Islet of Langerhans (tissue), 1 donor: Measurements from ENCODE around the gene POLQ.
"Not testable (repeated sequence)": the region's sequence is repeated elsewhere in the genome, so short reads cannot be mapped to it uniquely, and the experiment has no call there.

ENCODE experiments used
- FAIRE-seq: peaks from one replicate; lab custom pipeline; 2011; peaks lifted over from hg19 to GRCh38; lab: Jason Lieb, UNC

POLQ gene

DNA sequence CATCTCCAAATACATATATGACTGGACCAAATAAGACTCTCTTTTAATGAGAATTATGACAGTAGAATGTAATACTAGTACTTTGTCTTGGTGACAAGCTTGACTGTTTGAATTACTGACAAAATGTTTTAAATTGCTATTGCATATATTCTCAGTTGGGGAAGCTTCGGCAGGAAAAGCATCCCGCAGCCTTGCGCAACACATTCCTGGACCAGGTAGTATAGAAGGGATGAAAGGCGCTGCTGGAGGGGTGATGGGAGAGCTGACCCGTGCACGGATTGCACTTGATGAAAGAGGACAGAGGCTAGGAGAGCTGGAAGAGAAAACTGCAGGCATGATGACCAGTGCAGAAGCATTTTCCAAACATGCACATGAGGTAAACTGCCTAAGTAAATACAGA is 127.6 kb downstream of the POLQ start:
- no peak for FAIRE-seq

DNA sequence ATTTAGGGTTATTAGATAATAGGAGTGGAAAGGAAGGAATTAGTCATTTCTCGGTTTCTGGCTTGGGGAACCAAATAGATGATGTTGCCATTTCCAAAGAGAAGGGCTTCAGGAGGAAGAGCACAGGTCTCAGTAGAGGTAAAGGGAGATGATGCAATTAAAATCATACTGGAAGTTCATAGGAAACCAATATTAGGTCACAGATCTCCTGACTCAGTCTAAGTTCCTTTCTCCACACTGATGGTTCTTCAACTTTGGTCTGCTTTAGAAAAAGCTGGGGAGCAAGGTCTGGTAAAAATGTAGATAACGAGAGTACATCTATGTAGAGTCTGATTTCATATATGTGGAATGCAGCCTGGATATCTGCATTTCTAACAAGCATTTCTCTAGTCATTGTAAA is 130.9 kb downstream of the POLQ start:
- no peak for FAIRE-seq

DNA sequence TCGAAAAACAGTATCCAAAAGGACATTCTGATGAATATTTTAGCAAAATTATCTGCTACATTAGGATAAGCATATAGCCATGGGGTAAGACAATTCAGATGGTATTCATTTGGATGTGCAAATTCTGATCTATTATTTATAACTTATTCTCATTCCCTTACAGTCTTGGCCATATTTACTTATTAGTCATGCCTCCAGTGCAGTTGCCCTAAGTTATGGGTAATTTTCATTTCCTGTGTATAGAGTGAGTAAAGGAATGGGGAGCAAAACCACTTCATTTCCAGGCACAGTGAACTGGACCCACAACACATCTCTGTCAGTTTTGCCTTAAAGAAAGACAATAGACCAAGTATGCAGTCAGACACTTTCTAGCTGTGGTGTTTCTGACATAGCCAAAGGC is 134.3 kb downstream of the POLQ start:
- no peak for FAIRE-seq

DNA sequence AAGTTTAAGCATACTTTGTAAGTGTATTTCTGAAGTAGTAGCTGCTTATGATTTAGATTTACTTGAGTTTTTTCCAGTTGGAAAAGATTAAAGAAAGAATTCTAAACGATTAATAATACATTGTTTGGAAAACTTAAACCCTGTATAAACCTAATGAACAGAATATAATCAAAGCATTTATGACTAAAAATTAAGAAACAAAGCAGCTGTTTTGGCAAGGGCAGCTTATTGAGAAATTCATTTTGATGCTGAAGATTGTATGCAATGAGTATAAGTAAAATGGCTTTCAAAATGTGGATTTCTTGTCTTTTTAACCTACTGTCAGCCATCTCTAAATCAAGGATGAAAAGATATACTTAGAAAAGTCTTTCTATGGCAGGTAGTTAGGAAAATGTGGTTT is 140.2 kb downstream of the POLQ start:
- FAIRE-seq, result no peak

DNA sequence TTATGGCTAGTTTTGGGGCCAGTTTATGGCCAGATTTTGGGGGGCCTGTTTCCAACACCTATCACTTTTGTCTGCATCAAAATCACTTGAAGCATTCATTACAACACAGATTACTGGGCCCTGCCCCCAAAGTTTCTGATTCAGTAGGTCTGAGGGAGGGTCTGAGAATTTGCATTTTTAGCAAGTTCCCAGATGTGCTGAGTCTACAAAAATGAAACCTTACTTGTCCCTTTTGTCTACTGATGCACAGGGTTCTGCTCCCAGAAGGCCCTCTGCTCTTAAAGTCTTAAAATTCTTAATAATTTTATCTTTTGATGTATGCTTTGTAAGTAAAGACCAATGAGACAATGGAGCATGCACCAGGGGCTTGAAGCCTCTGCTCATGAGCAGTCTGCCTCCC is 146.0 kb downstream of the POLQ start:
- FAIRE-seq, result no peak

DNA sequence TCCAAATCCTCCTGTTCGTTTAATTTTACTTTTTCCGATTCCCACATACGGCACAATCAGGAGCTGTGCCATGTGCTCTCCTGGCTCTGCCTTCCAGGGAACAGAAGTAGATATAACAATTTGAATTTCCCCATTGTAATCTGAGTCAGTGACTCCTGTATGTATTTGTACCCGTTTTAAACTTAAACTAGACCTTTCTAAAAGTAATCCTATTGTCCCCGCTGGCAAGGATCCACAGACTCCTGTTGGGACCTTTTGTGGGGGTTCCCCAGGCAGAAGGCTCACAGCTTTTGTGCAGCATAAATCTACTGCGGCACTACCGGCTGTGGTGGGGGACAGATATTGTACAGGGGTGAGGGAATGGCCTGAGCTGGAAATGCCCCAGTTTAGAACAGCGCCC is 147.7 kb downstream of the POLQ start:
- FAIRE-seq, result not testable (repeated sequence)

DNA sequence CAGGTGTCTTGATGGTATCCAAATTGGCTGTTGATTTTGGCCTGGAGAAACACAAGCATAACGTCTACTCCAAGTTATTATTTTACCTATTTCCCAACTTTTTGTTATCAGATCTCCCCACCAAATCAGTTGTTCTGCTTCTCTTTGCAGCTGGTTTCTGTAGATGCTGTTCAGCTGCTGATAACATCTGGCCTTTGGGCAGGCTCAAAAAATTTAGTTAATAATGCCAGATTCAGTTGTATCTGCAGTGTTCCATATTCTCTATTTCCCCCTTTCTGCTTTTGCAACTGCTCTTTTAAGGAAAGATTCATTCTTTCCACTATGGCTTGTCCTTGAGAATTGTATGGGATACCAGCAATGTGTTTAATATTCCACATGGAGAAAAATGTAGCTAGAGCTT is 149.8 kb downstream of the POLQ start:
- FAIRE-seq, result not testable (repeated sequence)

DNA sequence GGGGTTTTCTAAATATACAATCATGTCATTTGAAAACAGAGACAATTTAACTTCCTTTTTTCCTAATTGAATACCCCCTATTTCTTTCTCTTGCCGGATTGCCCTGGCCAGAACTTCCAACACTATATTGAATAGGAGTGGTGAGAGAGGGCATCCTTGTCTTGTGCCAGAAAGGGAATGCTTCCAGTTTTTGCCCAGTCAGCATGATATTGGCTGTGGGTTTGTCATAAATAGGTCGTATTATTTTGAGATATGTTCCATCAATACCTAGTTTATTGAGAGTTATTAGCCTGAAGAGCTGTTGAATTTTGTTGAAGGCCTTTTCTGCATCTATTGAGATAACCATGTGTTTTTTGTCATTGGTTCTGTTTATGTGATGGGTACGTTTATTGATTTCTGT is 157.5 kb downstream of the POLQ start:
- not testable (repeated sequence) for FAIRE-seq
